ENCODE data around the gene KCNMA1. TPM values are rescaled to one million over a fixed set of nuclear protein-coding genes. Genes with fewer than 3 reads are reported as not detected.

KCNMA1 gene
- total RNA-seq, 1 donor from 2014 or later: 15.3 TPM

GRCh38 chr10:77380191-77380590, 257.4 kb downstream of the KCNMA1 start:
- DNase-seq (ENCODE audit: low read depth): no peak

- no peak for DNase-seq (ENCODE audit: low read depth)
These were observed 258.9 kb downstream of the KCNMA1 start for GRCh38 chr10:77378366-77379349.

GRCh38 chr10:77377678-77378352, 259.8 kb downstream of the KCNMA1 start:
- DNase-seq (ENCODE audit: low read depth): no peak

- DNase-seq (ENCODE audit: low read depth): no peak
These were observed 260.6 kb downstream of the KCNMA1 start for GRCh38 chr10:77377034-77377433.

- peak; percentile 49 for DNase-seq (ENCODE audit: low read depth)
These were observed 263.4 kb downstream of the KCNMA1 start for GRCh38 chr10:77374189-77374656.

- DNase-seq (ENCODE audit: low read depth): no peak
These were observed 265.5 kb downstream of the KCNMA1 start for GRCh38 chr10:77371848-77372799.

- no peak for DNase-seq (ENCODE audit: low read depth)
These were observed 266.2 kb downstream of the KCNMA1 start for GRCh38 chr10:77371421-77371820.

- DNase-seq (ENCODE audit: low read depth): no peak
These were observed 269.6 kb downstream of the KCNMA1 start for GRCh38 chr10:77368006-77368405.

GRCh38 chr10:77363210-77363609, 274.4 kb downstream of the KCNMA1 start:
- no peak for DNase-seq (ENCODE audit: low read depth)

GRCh38 chr10:77361831-77362230, 275.8 kb downstream of the KCNMA1 start:
- peak; percentile 66 for DNase-seq (ENCODE audit: low read depth)

- DNase-seq (ENCODE audit: low read depth): no peak
These were observed 276.2 kb downstream of the KCNMA1 start for GRCh38 chr10:77361426-77361825.

GRCh38 chr10:77360835-77361234, 276.8 kb downstream of the KCNMA1 start:
- no peak for DNase-seq (ENCODE audit: low read depth)

GRCh38 chr10:77359950-77360520, 277.6 kb downstream of the KCNMA1 start:
- DNase-seq (ENCODE audit: low read depth): no peak

- peak; percentile 57 for DNase-seq (ENCODE audit: low read depth)
These were observed 278.3 kb downstream of the KCNMA1 start for GRCh38 chr10:77359287-77359691.

- DNase-seq (ENCODE audit: low read depth): no peak
These were observed 279.0 kb downstream of the KCNMA1 start for GRCh38 chr10:77358656-77359055.

- DNase-seq (ENCODE audit: low read depth): peak; percentile 37
These were observed 279.8 kb downstream of the KCNMA1 start for GRCh38 chr10:77357611-77358310.

- DNase-seq (ENCODE audit: low read depth): no peak
These were observed 280.4 kb downstream of the KCNMA1 start for GRCh38 chr10:77357185-77357584.

GRCh38 chr10:77355844-77356243, 281.8 kb downstream of the KCNMA1 start:
- no peak for DNase-seq (ENCODE audit: low read depth)

GRCh38 chr10:77351386-77351785, 286.2 kb downstream of the KCNMA1 start:
- peak; percentile 49 for DNase-seq (ENCODE audit: low read depth)

- DNase-seq (ENCODE audit: low read depth): peak; percentile 99
These were observed 286.9 kb downstream of the KCNMA1 start for GRCh38 chr10:77350711-77351119.
